Heart left ventricle (tissue), 16 donors: ENCODE measurements around the gene TTC22. TPM values are rescaled to one million over a fixed set of nuclear protein-coding genes. Genes with fewer than 3 reads are reported as not detected.

ENCODE experiments used
- ATAC-seq, 4 donors: fragments of 200-7000 bp; cut with Tn5 transposase; one replicate each; pipeline ENCODE4 v1.9.1; 2020 to 2022; ENCODE audit warnings: moderate library complexity in 4 of 4, mild to moderate bottlenecking in 3 of 4, moderate number of reproducible peaks in 1 of 4
- DNase-seq, 5 donors: peaks; one replicate each; pipeline ENCODE4 v3.0.0-alpha.2; 2020
- H3K27ac ChIP-seq, 12 donors: fragments of 200-600 bp; sonication (generic) in 4 of 12; one replicate each; pipeline versions ENCODE4 v1.5.0 to v1.8.0; 2016 to 2022; ENCODE audit warnings: mild to moderate bottlenecking in 2 of 12
- H3K27me3 ChIP-seq, 9 donors: fragments of 200-600 bp; sonication (generic) in 2 of 9; one replicate each; pipeline versions ENCODE4 v1.5.1 to v1.8.0; 2016 to 2022; ENCODE audit warnings: mild to moderate bottlenecking in 3 of 9
- H3K36me3 ChIP-seq, 9 donors: fragments of 200-600 bp; sonication (generic) in 2 of 9; one replicate each; pipeline versions ENCODE4 v1.5.0 to v1.8.0; 2018 to 2022; ENCODE audit warnings: mild to moderate bottlenecking in 2 of 9
- H3K4me1 ChIP-seq, 12 donors: fragments of 200-600 bp; sonication (generic) in 4 of 12; one replicate each; pipeline versions ENCODE4 v1.5.0 to v1.8.0; 2016 to 2022; ENCODE audit warnings: mild to moderate bottlenecking in 3 of 12
- H3K4me3 ChIP-seq, 12 donors: fragments of 200-600 bp; sonication (generic) in 4 of 12; one replicate each; pipeline versions ENCODE4 v1.5.0 to v1.8.0; 2017 to 2022; ENCODE audit warnings: mild to moderate bottlenecking in 9 of 12, moderate library complexity in 4 of 12
- H3K9me3 ChIP-seq, 12 donors: fragments of 200-600 bp; sonication (generic) in 4 of 12; one replicate each; pipeline versions ENCODE4 v1.5.0 to v1.8.0; 2016 to 2022; ENCODE audit warnings: mild to moderate bottlenecking in 1 of 12
- CTCF ChIP-seq, 12 donors: fragments of 200-600 bp; sonication (generic) in 4 of 12; IDR thresholded peaks; one replicate each; pipeline versions ENCODE4 v1.5.0 to v1.8.0; 2018 to 2022; ENCODE audit warnings: antibody characterized with exemption in 12 of 12, mild to moderate bottlenecking in 5 of 12
- POLR2A ChIP-seq, 2 donors: fragments of 450-650 bp; IDR thresholded peaks; one replicate each; pipeline ENCODE4 v1.6.1; 2017; ENCODE audit warnings: antibody characterized with exemption in 2 of 2, mild to moderate bottlenecking in 2 of 2, moderate library complexity in 2 of 2
- WGBS, 4 donors: extraction: QIAGEN DNeasy Blood & Tissue Kit in 2 of 4; methylation state at CpG; one replicate each; pipeline versions ENCODE4 v1.1.5 to v1.1.7; 2013 to 2018; 5-methylcytosine and 5-hydroxymethylcytosine counted together
- intact Hi-C, 10 donors: fragments of 100-400 bp; cut with DNase I; formaldehyde crosslinking; loops; one replicate each; pipeline versions ENCODE4 v1.11.1 to v1.14.2; 2022
- polyA plus RNA-seq, 2 donors: library from polyadenylated mRNA; stranded (reverse); fragments of 200-250 nt; gene quantifications; one replicate each; pipeline ENCODE4 v1.2.3, GENCODE V29; 2013
- total RNA-seq, 9 donors: library from RNA; depleted of rRNA in 2 of 9; stranded (reverse); fragments of >200 nt in 2 of 9; fragmentation: NEBNext Ultra II Directional in 3 of 9; extraction: Animal tissue kit (Norgen Biotek cat#: 25700) in 3 of 9; gene quantifications; one replicate each; pipeline versions ENCODE4 v1.1.0 to v1.2.4, GENCODE V29; 2016 to 2023
- donor health status: ischemic (EF 13 %, LVEDD 7.1; RV severe dilation, severe dysfunction).
- donor health status: healthy with polysubstance abuse.
- donor health status: DM: no; HTN: yes; CAD: no.
- donor health status: DM: no; HTN: no; CAD: no.
- donor health status: ischemic (EF 25% LVEDD 6.9; RV normal size, moderate dysfunction).
- donor health status: ischemic (EF 25% LVEDD 5.7; RV mildly dilated, moderate dysfunction).
- donor health status: healthy.
- donor health status: DM: yes; HTN: yes; CAD: no.
- donor health status: ischemic (EF 35%, LVEDD 5.7; RV mildly dilated, moderate dysfunction).
- donor health status: nonischemic (EF 11% LVEDD 7.7; RV severe dilation, severe dysfunction).
- donor health status: DM: yes; HTN: yes; CAD: no.
- donor health status: PGD.
- donor health status: ischemic (EF 29% LVEDD 5.4; RV normal size, mild dysfunction).
- donor health status: nonischemic (EF 23%, LVEDD 6.1; RV moderate dilation, normal function).

Gene TTC22
- total and polyA plus RNA-seq, 11 donors = 0.06 to 2.5 (median 0.25) TPM; not detected in 2

- 77 to 82% (median 81%) methylated on average over 9 of the region's 9 CpGs for WGBS, 4 donors
- ATAC-seq = no peak
- no peak for DNase-seq
Measured at GRCh38 chr1:54842963-54843362, 41.8 kb upstream of the TTC22 start.

GRCh38 chr1:54842206-54842915 lies 41.2 kb upstream of the TTC22 start:
- Histone ChIP-seq H3K9me3 (peaks cover 0 to 4% (median 0%) of the 10 kb centered on the region in 12 donors), H3K4me1 (no peaks in the 10 kb centered on the region), H3K36me3 (no peaks in the 10 kb centered on the region), H3K27ac (no peak overlapping the region), H3K27me3 (no peaks in the 10 kb centered on the region), H3K4me3 (no peak overlapping the region)
- no peak for TF ChIP-seq CTCF (IDR thresholded peaks at IDR 0.05)
- TF ChIP-seq POLR2A (IDR thresholded peaks at IDR 0.05) = no peak
- WGBS, 4 donors = 89 to 94% (median 91%) methylated on average over 9 to 10 of the region's 10 CpGs
- ATAC-seq (no peak), DNase-seq (no peak)
- intact Hi-C loops = no loop called here

More at GRCh38 chr1:54842963-54843362, 41.8 kb upstream of the TTC22 start:
- H3K4me1 ChIP-seq = no peaks in the 10 kb centered on the region
- no peak overlapping the region for H3K4me3 ChIP-seq
- TF ChIP-seq CTCF (IDR thresholded peaks at IDR 0.05) (no peak), POLR2A (IDR thresholded peaks at IDR 0.05) (no peak)
- H3K36me3 ChIP-seq = no peaks in the 10 kb centered on the region
- H3K27ac ChIP-seq = no peak overlapping the region
- H3K27me3 ChIP-seq = no peaks in the 10 kb centered on the region
- intact Hi-C loops = no loop called here
- H3K9me3 ChIP-seq = peaks cover 0 to 4% (median 0%) of the 10 kb centered on the region in 12 donors

- H3K36me3 ChIP-seq = no peaks in the 10 kb centered on the region
- 61 to 93% (median 77%) methylated on average over 2 of the region's 2 CpGs for WGBS, 4 donors
- no peaks in the 10 kb centered on the region for H3K27me3 ChIP-seq
- DNase-seq = no peak
- no peak for TF ChIP-seq CTCF (IDR thresholded peaks at IDR 0.05)
- TF ChIP-seq POLR2A (IDR thresholded peaks at IDR 0.05) = no peak
- intact Hi-C loops = no loop called here
- H3K9me3 ChIP-seq = peaks cover 0 to 4% (median 0%) of the 10 kb centered on the region in 12 donors
- no peak overlapping the region for H3K4me3 ChIP-seq
- ATAC-seq = no peak
- H3K4me1 ChIP-seq = no peaks in the 10 kb centered on the region
- H3K27ac ChIP-seq = no peak overlapping the region
Measured at GRCh38 chr1:54839824-54840223, 38.7 kb upstream of the TTC22 start.

GRCh38 chr1:54838565-54839180 lies 37.5 kb upstream of the TTC22 start:
- Histone ChIP-seq H3K27me3 (no peaks in the 10 kb centered on the region), H3K4me1 (no peaks in the 10 kb centered on the region), H3K36me3 (no peaks in the 10 kb centered on the region), H3K9me3 (peaks cover 0 to 4% (median 0%) of the 10 kb centered on the region in 12 donors), H3K4me3 (no peak overlapping the region), H3K27ac (no peak overlapping the region)
- WGBS, 4 donors = 81 to 89% (median 85%) methylated on average over 5 of the region's 5 CpGs
- no peak for ATAC-seq
- TF ChIP-seq POLR2A (IDR thresholded peaks at IDR 0.05) (no peak), CTCF (IDR thresholded peaks at IDR 0.05) (no peak)
- no peak for DNase-seq
- intact Hi-C loops = no loop called here
